C4-2B (cell line): ENCODE results near the gene KRT4.

Source experiments
- H3K27ac ChIP-seq: fragments of 450-650 bp; 2 replicates; pipeline ENCODE4 v1.5.1; 2017
- ZFX ChIP-seq: fragments of 450-650 bp; IDR thresholded peaks from 2 replicates; pipeline ENCODE4 v1.6.1; 2017
- TF ChIP-seq, protein P1 (sequence below): fragments of 450-650 bp; conservative IDR thresholded peaks from 2 replicates; pipeline ENCODE4 v1.5.1; 2017; ENCODE audit warnings: mild to moderate bottlenecking

Gene KRT4

DNA sequence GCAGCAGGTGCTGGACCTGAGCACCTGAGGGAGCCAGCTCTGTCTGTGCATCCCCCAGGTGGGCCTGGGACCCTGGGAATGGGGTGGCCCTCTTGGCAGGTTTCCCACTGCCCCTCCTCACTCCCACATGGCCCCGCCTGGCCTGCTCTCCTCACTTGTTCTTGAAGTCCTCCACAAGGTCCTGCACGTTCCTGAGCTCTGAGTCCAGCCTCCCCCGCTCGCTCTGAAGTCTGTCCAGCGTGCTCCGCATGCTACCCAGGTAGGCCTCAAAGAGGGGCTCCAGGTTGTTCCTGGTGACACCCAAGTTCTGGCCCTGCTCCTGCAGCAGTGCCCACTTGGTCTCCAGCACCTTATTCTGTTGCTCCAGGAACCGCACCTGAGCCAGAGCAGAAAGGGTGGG, 17.3 kb upstream of the KRT4 start:
- H3K27ac ChIP-seq, result no peak overlapping the region

DNA sequence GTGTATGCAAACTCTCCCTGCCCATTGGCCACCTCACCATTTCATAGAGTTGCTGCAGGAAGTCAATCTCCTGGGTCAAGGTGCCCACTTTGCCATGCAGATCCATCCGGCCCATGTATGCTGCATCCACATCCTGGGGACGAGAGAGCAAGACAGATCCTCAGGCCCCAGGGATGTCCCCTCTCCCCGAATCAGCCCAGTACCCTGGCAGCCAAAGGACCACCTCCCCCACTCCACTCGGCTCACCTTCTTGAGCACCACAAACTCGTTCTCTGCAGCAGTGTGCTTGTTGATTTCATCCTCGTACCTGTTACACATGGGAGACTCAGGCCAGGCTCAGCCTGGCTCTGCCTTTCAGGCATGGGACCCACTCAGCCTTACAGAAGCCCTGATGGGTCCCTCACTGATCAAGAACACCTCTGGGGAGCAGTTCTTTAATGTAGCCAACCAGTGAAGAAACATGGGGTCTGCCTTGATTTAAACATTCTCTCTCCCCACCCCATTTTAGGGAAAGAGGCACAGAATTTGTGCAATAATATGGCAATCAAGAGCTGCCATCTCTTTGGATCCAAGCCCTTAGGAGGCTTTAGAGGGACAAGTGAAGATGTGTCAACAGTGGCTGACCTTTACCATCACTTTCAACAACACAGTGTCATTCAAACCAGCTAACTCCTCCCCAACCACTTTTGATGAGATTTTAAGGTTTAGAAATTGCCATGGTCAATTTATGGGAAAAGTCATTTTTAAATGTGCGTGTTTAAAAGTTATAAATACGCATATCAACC, 16.3 kb upstream of the KRT4 start:
- TF ChIP-seq, protein P1, sequence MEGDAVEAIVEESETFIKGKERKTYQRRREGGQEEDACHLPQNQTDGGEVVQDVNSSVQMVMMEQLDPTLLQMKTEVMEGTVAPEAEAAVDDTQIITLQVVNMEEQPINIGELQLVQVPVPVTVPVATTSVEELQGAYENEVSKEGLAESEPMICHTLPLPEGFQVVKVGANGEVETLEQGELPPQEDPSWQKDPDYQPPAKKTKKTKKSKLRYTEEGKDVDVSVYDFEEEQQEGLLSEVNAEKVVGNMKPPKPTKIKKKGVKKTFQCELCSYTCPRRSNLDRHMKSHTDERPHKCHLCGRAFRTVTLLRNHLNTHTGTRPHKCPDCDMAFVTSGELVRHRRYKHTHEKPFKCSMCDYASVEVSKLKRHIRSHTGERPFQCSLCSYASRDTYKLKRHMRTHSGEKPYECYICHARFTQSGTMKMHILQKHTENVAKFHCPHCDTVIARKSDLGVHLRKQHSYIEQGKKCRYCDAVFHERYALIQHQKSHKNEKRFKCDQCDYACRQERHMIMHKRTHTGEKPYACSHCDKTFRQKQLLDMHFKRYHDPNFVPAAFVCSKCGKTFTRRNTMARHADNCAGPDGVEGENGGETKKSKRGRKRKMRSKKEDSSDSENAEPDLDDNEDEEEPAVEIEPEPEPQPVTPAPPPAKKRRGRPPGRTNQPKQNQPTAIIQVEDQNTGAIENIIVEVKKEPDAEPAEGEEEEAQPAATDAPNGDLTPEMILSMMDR, result no peak
- no peak for TF ChIP-seq ZFX
- no peak overlapping the region for H3K27ac ChIP-seq

More for the DNA sequence above, 17.3 kb upstream of the KRT4 start:
- TF ChIP-seq ZFX, result no peak

DNA sequence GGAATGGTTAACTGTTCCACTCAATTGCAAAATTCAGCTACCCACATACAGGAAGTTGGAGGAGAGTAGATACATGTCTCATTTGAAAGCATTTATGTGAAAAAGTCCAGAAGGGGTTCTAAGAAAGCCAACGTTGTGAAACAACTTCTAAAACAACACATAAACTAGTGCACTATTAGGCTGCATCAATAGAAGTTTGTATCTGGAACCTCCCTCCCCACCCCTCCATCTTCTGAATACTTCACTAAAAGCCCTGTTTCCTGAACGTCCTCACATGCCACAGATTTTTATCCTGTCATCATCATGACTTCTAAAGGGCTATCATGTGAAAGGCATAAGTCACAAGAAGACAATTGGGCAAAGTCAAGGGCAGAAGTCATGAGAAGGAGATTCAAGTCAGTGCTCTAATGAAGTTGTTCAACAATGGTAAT, 14.7 kb upstream of the KRT4 start:
- H3K27ac ChIP-seq, result no peak overlapping the region
- TF ChIP-seq, protein P1, result no peak
- no peak for TF ChIP-seq ZFX

DNA sequence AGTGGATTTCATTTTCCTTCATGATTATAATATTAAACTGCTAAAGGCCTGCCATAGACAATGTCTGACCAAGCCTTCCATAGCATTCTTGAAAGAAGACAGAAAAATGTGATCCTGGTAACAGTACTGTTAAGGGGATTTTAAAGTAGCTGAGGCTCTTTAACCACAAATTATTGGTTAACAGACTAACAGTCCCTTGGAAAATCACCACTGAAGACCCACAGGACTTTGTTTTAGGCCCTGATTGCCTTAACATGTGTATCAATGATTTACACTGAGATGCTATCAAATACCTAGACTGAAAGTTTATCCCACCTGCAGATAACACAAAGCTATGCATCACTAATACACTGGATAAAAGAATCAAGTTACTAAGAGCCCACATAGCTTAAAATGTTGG, 14.2 kb upstream of the KRT4 start:
- no peak for TF ChIP-seq ZFX
- TF ChIP-seq, protein P1, result no peak
- H3K27ac ChIP-seq, result no peak overlapping the region

DNA sequence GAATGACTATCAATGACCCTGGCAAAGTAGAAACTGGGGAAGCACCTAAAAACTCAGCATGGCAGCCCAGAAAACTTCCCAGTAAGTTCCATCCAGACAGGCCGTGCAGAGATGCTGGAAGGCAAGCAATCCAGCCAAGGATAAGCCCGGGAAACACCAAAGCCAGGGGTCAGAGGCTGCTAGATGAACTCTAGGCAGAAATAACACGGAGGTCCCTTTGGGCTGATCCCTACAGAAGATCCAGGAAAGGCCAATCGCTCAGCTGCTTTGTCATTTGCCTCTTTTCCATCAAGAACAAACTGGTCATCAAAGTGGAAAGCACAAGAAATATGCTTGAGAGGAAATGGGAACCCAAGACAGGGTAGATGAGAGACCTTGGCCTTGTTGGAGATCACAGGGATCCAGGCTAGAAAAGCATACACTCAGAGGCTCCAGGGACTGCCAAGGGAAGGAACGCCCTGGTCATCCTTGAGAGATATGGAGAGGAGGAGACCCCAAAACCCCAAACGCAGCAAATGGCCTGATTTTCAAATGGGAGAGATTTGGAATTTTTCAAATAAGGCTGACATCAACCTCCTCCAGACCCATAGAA, 13.7 kb upstream of the KRT4 start:
- no peak overlapping the region for H3K27ac ChIP-seq
- TF ChIP-seq, protein P1, result no peak
- TF ChIP-seq ZFX, result no peak

DNA sequence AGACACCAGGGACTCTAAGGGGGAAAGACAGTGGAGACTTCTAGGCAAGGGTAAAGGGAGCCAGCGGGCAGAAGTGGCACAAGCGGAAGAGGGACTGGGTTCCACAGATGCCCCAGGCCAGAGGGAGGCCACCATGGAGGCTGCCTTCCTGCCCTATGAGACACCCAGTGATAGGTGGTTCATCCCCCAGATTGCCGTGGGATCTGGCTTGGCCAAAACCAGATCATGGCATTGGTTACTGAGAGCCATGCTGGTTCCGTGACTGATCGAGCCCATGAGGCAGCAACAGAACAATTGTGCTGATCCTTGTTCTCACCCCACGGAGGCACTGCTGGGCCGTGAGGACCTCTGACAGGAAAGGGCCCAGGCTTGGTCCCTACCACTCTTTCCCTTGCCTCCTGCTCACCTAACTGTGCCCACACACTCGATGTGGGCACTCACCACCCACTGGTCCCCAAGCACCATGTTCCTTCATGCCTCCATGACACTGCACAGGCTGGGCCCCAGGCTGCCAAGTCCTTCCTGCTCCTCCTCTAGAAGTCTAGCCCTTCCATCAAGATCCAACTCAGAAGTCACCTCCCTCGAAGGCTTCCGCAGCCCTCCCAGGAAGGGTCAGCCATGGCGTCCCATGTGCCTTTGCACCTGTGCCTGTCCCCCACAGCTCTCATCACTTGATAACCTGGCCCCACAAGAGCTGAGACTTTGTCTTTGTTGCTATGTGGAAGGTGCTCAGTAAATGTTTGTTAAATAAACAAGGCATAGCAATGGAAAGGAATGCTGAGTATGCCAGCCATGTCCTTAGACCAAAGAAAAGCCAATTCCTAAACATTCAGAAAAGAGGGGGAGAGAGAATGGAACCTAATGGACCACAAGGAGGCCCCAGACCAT, 12.9 kb upstream of the KRT4 start:
- no peak for TF ChIP-seq ZFX
- TF ChIP-seq, protein P1, result no peak
- H3K27ac ChIP-seq, result no peak overlapping the region

DNA sequence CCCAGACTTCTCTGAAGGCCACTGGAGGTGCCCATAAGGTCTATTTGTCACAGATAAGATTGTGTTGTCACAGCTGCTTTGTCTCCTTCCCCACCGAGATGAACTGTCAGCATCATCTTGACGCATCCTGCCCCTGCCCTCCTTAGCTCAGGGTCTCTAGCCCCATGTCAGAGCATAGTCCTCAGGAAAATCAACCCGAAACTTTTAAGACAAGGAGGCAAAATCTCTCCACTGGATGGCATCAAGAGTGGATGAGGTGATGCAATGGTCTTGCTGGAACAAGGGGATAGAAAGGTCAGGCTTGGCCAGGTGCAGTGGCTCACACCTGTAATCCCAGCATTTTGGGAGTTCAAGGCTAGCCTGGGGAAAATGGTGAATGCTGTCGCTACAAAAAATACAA, 12.0 kb upstream of the KRT4 start:
- TF ChIP-seq, protein P1, result no peak
- no peak for TF ChIP-seq ZFX

More for the DNA sequence above, 12.0 kb upstream of the KRT4 start:
- no peak overlapping the region for H3K27ac ChIP-seq
